OCI-LY7 (cell line): ENCODE results near the gene UBA7. TPM values are rescaled to one million over a fixed set of nuclear protein-coding genes. Genes with fewer than 3 reads are reported as not detected.

Source experiments
- BruUV-seq: library from RNA; stranded (reverse); fragments of 400-500 nt; replicated peaks from 2 replicates; lab custom pipeline; 2021; lab: Mats Ljungman, UMichigan
- CTCF ChIA-PET: fragments of 300-600 bp; sonication (Branson Sonifier 250); formaldehyde crosslinking; loops from one replicate; lab custom pipeline; 2022; ENCODE audit warnings: antibody characterized with exemption; ENCODE audit not compliant: unreplicated experiment; lab: Charles Lee
- POLR2A ChIA-PET: fragments of 300-600 bp; sonication (Branson Sonifier 250); formaldehyde crosslinking; loops from one replicate; lab custom pipeline; 2022; ENCODE audit warnings: antibody characterized with exemption; lab: Charles Lee
- DNase-seq: peaks from one replicate; pipeline ENCODE4 v3.0.0-alpha.2; 2015; ENCODE audit warnings: low spot score
- H2AFZ ChIP-seq: fragments of 200-600 bp; sonication (generic), shearing (Covaris generic); 2 replicates; pipeline ENCODE4 v1.6.1; 2014; ENCODE audit warnings: mild to moderate bottlenecking, antibody characterized with exemption, low read length, moderate library complexity
- H3K27ac ChIP-seq: fragments of 200-600 bp; sonication (generic); 2 replicates; pipeline ENCODE4 v1.5.1; 2014; ENCODE audit warnings: mixed run types, low read depth, mild to moderate bottlenecking, moderate library complexity, low read length, inconsistent platforms; ENCODE audit not compliant: poor library complexity, severe bottlenecking
- H3K36me3 ChIP-seq: fragments of 200-600 bp; sonication (generic); 2 replicates; pipeline ENCODE4 v1.6.1; 2014; ENCODE audit warnings: mild to moderate bottlenecking, antibody characterized with exemption, low read length, moderate library complexity, mixed read lengths; ENCODE audit not compliant: insufficient read depth
- H3K4me1 ChIP-seq: fragments of 200-600 bp; sonication (generic); 2 replicates; pipeline ENCODE4 v1.5.1; 2014; ENCODE audit warnings: mild to moderate bottlenecking, low read length; ENCODE audit not compliant: insufficient read depth, poor library complexity, severe bottlenecking
- H3K4me2 ChIP-seq: fragments of 200-600 bp; sonication (generic); 2 replicates; pipeline ENCODE4 v1.6.1; 2014; ENCODE audit warnings: mild to moderate bottlenecking, low read length
- H3K4me3 ChIP-seq: fragments of 200-600 bp; sonication (generic); 2 replicates; pipeline ENCODE4 v1.5.1; 2014; ENCODE audit warnings: mild to moderate bottlenecking, low read depth, low read length; ENCODE audit not compliant: poor library complexity, severe bottlenecking
- H3K79me2 ChIP-seq: fragments of 200-600 bp; sonication (generic); 2 replicates; pipeline ENCODE4 v1.6.1; 2016; ENCODE audit warnings: low read depth, mild to moderate bottlenecking, low read length, moderate library complexity, mixed read lengths; ENCODE audit not compliant: insufficient read depth
- H3K9me2 ChIP-seq: fragments of 200-600 bp; sonication (generic); 2 replicates; pipeline ENCODE4 v1.6.1; 2016; ENCODE audit warnings: mild to moderate bottlenecking, low read length, mixed read lengths; ENCODE audit not compliant: insufficient read depth
- H3K9me3 ChIP-seq: fragments of 200-600 bp; sonication (generic); 2 replicates; pipeline ENCODE4 v1.6.1; 2014; ENCODE audit warnings: mild to moderate bottlenecking, mixed run types, low read length, mixed read lengths
- H4K20me1 ChIP-seq: fragments of 200-600 bp; sonication (generic); 2 replicates; pipeline ENCODE4 v1.6.1; 2014; ENCODE audit warnings: mild to moderate bottlenecking, antibody characterized with exemption, low read length, moderate library complexity, mixed read lengths; ENCODE audit not compliant: insufficient read depth
- EZH2phosphoT487 ChIP-seq: fragments of 200-600 bp; sonication (generic); IDR thresholded peaks from 2 replicates; pipeline ENCODE4 v1.6.1; 2018; ENCODE audit warnings: low read depth, borderline replicate concordance, mild to moderate bottlenecking, mixed run types, antibody characterized with exemption, low read length, moderate library complexity, mixed read lengths
- intact Hi-C: fragments of 100-400 bp; cut with micrococcal nuclease; formaldehyde crosslinking; loops from one replicate; pipeline ENCODE4 v1.10.0; 2022; ENCODE audit not compliant: unreplicated experiment
- total RNA-seq, 2 experiments: library from RNA; depleted of rRNA in 1 of 2; stranded (reverse); fragments of >200 nt in 1 of 2; shearing (Covaris generic) in 1 of 2; gene quantifications; 2 replicates each; pipeline ENCODE4 v1.2.3, GENCODE V29; 2014 to 2022
- TF ChIP-seq, protein P1 (sequence below): fragments of 200-600 bp; sonication (generic); conservative IDR thresholded peaks from 2 replicates; pipeline ENCODE4 v1.5.1; 2014; ENCODE audit warnings: mild to moderate bottlenecking, antibody characterized with exemption, low read length, moderate library complexity, mixed read lengths

UBA7 gene
- total RNA-seq, 2 experiments from 2014 or later, result 14.2 to 18.1 TPM

DNA sequence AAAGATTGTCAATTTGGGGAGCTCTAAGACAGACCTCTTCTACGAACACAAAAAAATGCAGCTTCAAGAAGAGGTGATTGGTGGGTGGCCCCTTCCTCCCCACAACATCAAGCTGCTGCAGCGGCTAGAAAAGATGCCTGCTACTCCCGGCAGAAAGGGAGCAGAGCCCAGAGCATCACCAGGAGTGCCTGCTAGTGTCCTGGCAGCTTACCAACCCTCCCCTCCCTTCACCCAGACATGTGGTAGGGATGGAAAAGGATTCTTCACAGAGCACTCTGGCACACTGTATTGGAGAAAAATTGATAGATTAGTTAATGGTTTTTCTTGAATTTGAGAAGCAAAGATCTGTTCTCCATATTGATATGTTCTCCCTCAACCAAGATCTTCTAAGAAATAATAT is 38.2 kb downstream of the UBA7 start:
- Histone ChIP-seq H3K9me3 (no peaks in the 10 kb centered on the region), H4K20me1 (no peaks in the 10 kb centered on the region), H3K79me2 (peaks cover 35% of the 10 kb centered on the region), H3K4me2 (no peak overlapping the region), H3K4me3 (no peak overlapping the region), H3K9me2 (no peaks in the 10 kb centered on the region), H3K27ac (no peak overlapping the region), H3K36me3 (peaks cover 14% of the 10 kb centered on the region; the same call in 1 of the 2 replicates), H3K4me1 (peaks cover 9% of the 10 kb centered on the region), H2AFZ (no peak overlapping the region)
- no TSS peak for BruUV-seq
- intact Hi-C loops, result no loop called here
- no peak for DNase-seq
- POLR2A ChIA-PET, result no interaction called here
- CTCF ChIA-PET, result no interaction called here
- TF ChIP-seq, protein P1, sequence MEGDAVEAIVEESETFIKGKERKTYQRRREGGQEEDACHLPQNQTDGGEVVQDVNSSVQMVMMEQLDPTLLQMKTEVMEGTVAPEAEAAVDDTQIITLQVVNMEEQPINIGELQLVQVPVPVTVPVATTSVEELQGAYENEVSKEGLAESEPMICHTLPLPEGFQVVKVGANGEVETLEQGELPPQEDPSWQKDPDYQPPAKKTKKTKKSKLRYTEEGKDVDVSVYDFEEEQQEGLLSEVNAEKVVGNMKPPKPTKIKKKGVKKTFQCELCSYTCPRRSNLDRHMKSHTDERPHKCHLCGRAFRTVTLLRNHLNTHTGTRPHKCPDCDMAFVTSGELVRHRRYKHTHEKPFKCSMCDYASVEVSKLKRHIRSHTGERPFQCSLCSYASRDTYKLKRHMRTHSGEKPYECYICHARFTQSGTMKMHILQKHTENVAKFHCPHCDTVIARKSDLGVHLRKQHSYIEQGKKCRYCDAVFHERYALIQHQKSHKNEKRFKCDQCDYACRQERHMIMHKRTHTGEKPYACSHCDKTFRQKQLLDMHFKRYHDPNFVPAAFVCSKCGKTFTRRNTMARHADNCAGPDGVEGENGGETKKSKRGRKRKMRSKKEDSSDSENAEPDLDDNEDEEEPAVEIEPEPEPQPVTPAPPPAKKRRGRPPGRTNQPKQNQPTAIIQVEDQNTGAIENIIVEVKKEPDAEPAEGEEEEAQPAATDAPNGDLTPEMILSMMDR, result no peak
- TF ChIP-seq EZH2phosphoT487, result no peak

DNA sequence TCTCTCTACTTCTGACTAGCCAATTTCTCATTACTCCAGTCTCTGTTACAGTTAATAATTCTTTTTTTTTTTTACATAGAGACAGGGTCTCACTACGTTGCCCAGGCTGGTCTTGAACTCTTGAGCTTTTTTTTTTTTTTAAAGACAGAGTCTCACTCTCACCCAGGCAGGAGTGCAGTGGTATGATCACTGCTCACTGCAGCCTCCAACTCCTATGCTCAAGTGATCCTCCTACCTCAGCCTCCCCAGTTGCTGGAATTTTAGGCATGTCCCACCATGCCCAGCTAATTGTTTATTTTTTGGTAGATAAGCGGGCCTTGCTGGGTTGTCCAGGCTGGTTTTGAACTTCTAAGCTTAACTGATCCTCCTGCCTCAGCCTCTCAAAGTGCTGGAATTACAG is 41.0 kb downstream of the UBA7 start:
- Histone ChIP-seq H3K36me3 (peaks cover 22% of the 10 kb centered on the region), H3K4me2 (no peak overlapping the region), H2AFZ (no peak overlapping the region), H3K79me2 (peaks cover 45% of the 10 kb centered on the region), H3K4me1 (peaks cover 9% of the 10 kb centered on the region), H3K4me3 (no peak overlapping the region), H3K9me3 (no peaks in the 10 kb centered on the region), H3K27ac (no peak overlapping the region), H3K9me2 (no peaks in the 10 kb centered on the region), H4K20me1 (no peaks in the 10 kb centered on the region)
- TF ChIP-seq, protein P1, result no peak
- TF ChIP-seq EZH2phosphoT487, result no peak
- ChIA-PET POLR2A (interaction anchor here (0.5 to 2.0 kb wide), 6 partner anchors 9 to 617 kb away, joined by 3 to 8 read pairs (median 6); no protein-coding TSS in a partner anchor), CTCF (interaction anchor here (0.6 kb wide), 1 partner anchor 437 kb away, joined by 4 read pairs; no protein-coding TSS in a partner anchor)
- no TSS peak for BruUV-seq
- no peak for DNase-seq
- intact Hi-C loops, result no loop called here

DNA sequence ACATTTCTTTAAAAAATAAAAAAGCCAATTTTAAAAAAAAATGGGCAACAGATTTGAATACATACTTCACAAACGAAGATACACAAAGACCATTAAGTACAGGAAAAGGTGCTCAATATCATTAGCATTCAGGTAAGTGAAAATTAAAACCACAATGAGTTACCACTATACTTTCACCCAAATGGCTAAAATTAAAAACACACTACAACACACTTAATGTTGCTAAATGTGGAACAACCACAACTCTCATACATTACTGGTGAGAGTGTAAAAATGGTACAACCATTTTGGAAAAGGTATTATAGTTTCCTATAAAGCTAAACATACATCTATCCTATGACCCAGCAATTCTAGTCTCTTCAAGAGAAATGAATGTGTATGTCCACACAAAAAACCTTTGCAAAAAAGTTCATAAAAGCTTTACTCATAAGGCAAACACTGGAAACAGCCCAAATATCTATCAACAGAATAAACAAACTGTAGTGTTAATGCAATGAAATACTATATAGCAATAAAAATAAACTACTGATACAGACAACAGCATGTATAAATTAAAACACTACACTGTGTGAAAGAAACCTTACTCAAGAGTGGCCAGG is 42.3 kb downstream of the UBA7 start:
- Histone ChIP-seq H3K9me2 (no peaks in the 10 kb centered on the region), H3K27ac (no peak overlapping the region), H2AFZ (no peak overlapping the region), H3K4me3 (no peak overlapping the region), H3K79me2 (peaks cover 54% of the 10 kb centered on the region), H4K20me1 (no peaks in the 10 kb centered on the region), H3K4me2 (no peak overlapping the region), H3K9me3 (no peaks in the 10 kb centered on the region), H3K36me3 (peaks cover 19% of the 10 kb centered on the region), H3K4me1 (peaks cover 9% of the 10 kb centered on the region)
- intact Hi-C loops, result no loop called here
- DNase-seq, result no peak
- CTCF ChIA-PET, result no interaction called here
- BruUV-seq, result no TSS peak
- POLR2A ChIA-PET, result interaction anchor here (1.4 to 2.0 kb wide), 2 partner anchors 12 to 15 kb away, joined by 4 to 7 read pairs; partner anchors contain the start of gene IP6K1
- TF ChIP-seq EZH2phosphoT487, result no peak
- TF ChIP-seq, protein P1, result no peak
